ENCODE data around the gene AGAP1.

AGAP1 gene

GRCh38 chr2:235511187-235511661 is 17.4 kb downstream of the AGAP1 start:
- DNase-seq = no peak

- DNase-seq = no peak
Measured at GRCh38 chr2:235511751-235512698, 18.2 kb downstream of the AGAP1 start.

- no peak for DNase-seq
Measured at GRCh38 chr2:235512699-235513053, 18.8 kb downstream of the AGAP1 start.

GRCh38 chr2:235513984-235514626 is 20.3 kb downstream of the AGAP1 start:
- no peak for DNase-seq

GRCh38 chr2:235514627-235515363 is 21.0 kb downstream of the AGAP1 start:
- DNase-seq = no peak

GRCh38 chr2:235515364-235515742 is 21.5 kb downstream of the AGAP1 start:
- DNase-seq = no peak

GRCh38 chr2:235515821-235516220 is 22.0 kb downstream of the AGAP1 start:
- DNase-seq = no peak

GRCh38 chr2:235516257-235516656 is 22.4 kb downstream of the AGAP1 start:
- DNase-seq = no peak

- DNase-seq = no peak
Measured at GRCh38 chr2:235518322-235519090, 24.7 kb downstream of the AGAP1 start.

GRCh38 chr2:235520787-235521186 is 26.9 kb downstream of the AGAP1 start:
- no peak for DNase-seq

GRCh38 chr2:235521844-235522243 is 28.0 kb downstream of the AGAP1 start:
- no peak for DNase-seq

- DNase-seq = no peak
Measured at GRCh38 chr2:235523021-235523420, 29.2 kb downstream of the AGAP1 start.

- no peak for DNase-seq
Measured at GRCh38 chr2:235523486-235524150, 29.8 kb downstream of the AGAP1 start.

- no peak for DNase-seq
Measured at GRCh38 chr2:235526166-235526565, 32.3 kb downstream of the AGAP1 start.

GRCh38 chr2:235527806-235528469 is 34.1 kb downstream of the AGAP1 start:
- no peak for DNase-seq

GRCh38 chr2:235529621-235530020 is 35.8 kb downstream of the AGAP1 start:
- no peak for DNase-seq

- no peak for DNase-seq
Measured at GRCh38 chr2:235530735-235531134, 36.9 kb downstream of the AGAP1 start.

GRCh38 chr2:235532307-235532706 is 38.5 kb downstream of the AGAP1 start:
- DNase-seq = no peak

GRCh38 chr2:235533198-235533597 is 39.4 kb downstream of the AGAP1 start:
- DNase-seq = no peak

GRCh38 chr2:235533616-235534385 is 40.0 kb downstream of the AGAP1 start:
- DNase-seq = no peak

All from CD4-positive, alpha-beta T cell treated with Interleukin-4 for 4 hours (primary cell).